HG02973 (cell line): ENCODE results near the gene CEACAM16.
A peak's percentile ranks its signal among the peaks of the same experiment; 100 is the strongest.

Experiments used
- ATAC-seq: cut with Tn5 transposase; IDR thresholded peaks from one replicate; pipeline ENCODE4 v1.9.1; 2021; ENCODE audit warnings: moderate library complexity; ENCODE audit not compliant: unreplicated experiment

CEACAM16 gene

GRCh38 chr19:44723299-44723951 lies 24.5 kb downstream of the CEACAM16 start:
- peak; percentile 29 for ATAC-seq

- ATAC-seq = peak; percentile 46
Observed at GRCh38 chr19:44723952-44724319, 25.0 kb downstream of the CEACAM16 start.

- no peak for ATAC-seq
Observed at GRCh38 chr19:44725251-44725650, 26.3 kb downstream of the CEACAM16 start.

- ATAC-seq = no peak
Observed at GRCh38 chr19:44725684-44726083, 26.7 kb downstream of the CEACAM16 start.

- no peak for ATAC-seq
Observed at GRCh38 chr19:44726465-44726864, 27.5 kb downstream of the CEACAM16 start.

GRCh38 chr19:44728178-44728577 lies 29.2 kb downstream of the CEACAM16 start:
- ATAC-seq = no peak

- no peak for ATAC-seq
Observed at GRCh38 chr19:44729516-44730033, 30.6 kb downstream of the CEACAM16 start.

GRCh38 chr19:44731081-44731480 lies 32.1 kb downstream of the CEACAM16 start:
- ATAC-seq = no peak

- ATAC-seq = no peak
Observed at GRCh38 chr19:44731622-44732021, 32.7 kb downstream of the CEACAM16 start.

GRCh38 chr19:44732235-44733014 lies 33.5 kb downstream of the CEACAM16 start:
- no peak for ATAC-seq

- no peak for ATAC-seq
Observed at GRCh38 chr19:44734357-44734756, 35.4 kb downstream of the CEACAM16 start.

- no peak for ATAC-seq
Observed at GRCh38 chr19:44735011-44735410, 36.1 kb downstream of the CEACAM16 start.

- no peak for ATAC-seq
Observed at GRCh38 chr19:44737238-44738071, 38.5 kb downstream of the CEACAM16 start.

GRCh38 chr19:44738136-44738535 lies 39.2 kb downstream of the CEACAM16 start:
- ATAC-seq = no peak

- ATAC-seq = no peak
Observed at GRCh38 chr19:44738603-44739558, 39.9 kb downstream of the CEACAM16 start.

- ATAC-seq = no peak
Observed at GRCh38 chr19:44740351-44740824, 41.4 kb downstream of the CEACAM16 start.

- no peak for ATAC-seq
Observed at GRCh38 chr19:44741258-44741731, 42.3 kb downstream of the CEACAM16 start.

- no peak for ATAC-seq
Observed at GRCh38 chr19:44741841-44742329, 42.9 kb downstream of the CEACAM16 start.

- no peak for ATAC-seq
Observed at GRCh38 chr19:44742330-44743061, 43.5 kb downstream of the CEACAM16 start.
